Left cardiac atrium (tissue), 4 donors: ENCODE data around the gene ZNF385D. TPM values are rescaled to one million over a fixed set of nuclear protein-coding genes. Genes with fewer than 3 reads are reported as not detected.
A peak's percentile ranks its signal among the peaks of the same experiment; 100 is the strongest.

Experiments
- ATAC-seq, 2 donors: fragments of 200-7000 bp; cut with Tn5 transposase; one replicate each; pipeline ENCODE4 v1.9.1; 2020; ENCODE audit warnings: mild to moderate bottlenecking in 2 of 2, moderate library complexity in 2 of 2
- DNase-seq: peaks from one replicate; pipeline ENCODE4 v3.0.0-alpha.2; 2020
- intact Hi-C, 2 donors: fragments of 100-400 bp; cut with DNase I; formaldehyde crosslinking; loops; one replicate each; pipeline versions ENCODE4 v1.14.1 to v1.15.1; 2022 to 2023
- total RNA-seq, 2 donors: library from RNA; stranded (reverse); fragmentation: NEBNext Ultra II Directional; extraction: Animal tissue kit (Norgen Biotek cat#: 25700); gene quantifications; one replicate each; pipeline ENCODE4 v1.2.1, GENCODE V29; 2021
- donor health status: DM: no; HTN: yes; CAD: no.
- donor health status: DM: no; HTN: yes; CAD: no; lungs with severe emphysema.
- donor health status: DM: yes; HTN: yes; CAD: no.
- donor health status: Dilated cardiomyopathy.

The ZNF385D gene
- total RNA-seq, 2 donors from 2014 or later = 7.4 to 7.6 TPM

GRCh38 chr3:21704796-21705195, 46.2 kb downstream of the ZNF385D start:
- DNase-seq (no peak), ATAC-seq (no peak)
- intact Hi-C loops = no loop called here

DNA sequence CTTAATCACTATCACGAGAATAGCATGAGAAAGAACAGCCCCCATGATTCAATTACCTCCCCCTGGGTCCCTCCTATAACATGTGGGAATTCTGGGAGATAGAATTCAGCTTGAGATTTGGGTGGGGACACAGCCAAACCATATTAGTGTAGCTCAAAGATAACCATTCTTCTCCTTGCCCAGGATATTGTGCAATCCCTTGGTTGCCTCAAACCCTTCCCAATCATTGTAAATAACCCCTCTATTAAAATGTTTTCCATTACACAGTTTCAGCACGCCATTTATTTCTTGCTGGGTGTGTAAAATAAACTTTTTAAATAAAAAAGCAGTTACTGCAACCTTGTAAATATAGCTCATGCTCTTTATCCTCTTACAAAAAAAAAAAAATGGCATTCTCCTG, 47.7 kb downstream of the ZNF385D start:
- no peak for ATAC-seq
- DNase-seq = no peak
- intact Hi-C loops = no loop called here

GRCh38 chr3:21697707-21698106, 53.3 kb downstream of the ZNF385D start:
- DNase-seq (no peak), ATAC-seq (no peak)
- intact Hi-C loops = no loop called here

DNA sequence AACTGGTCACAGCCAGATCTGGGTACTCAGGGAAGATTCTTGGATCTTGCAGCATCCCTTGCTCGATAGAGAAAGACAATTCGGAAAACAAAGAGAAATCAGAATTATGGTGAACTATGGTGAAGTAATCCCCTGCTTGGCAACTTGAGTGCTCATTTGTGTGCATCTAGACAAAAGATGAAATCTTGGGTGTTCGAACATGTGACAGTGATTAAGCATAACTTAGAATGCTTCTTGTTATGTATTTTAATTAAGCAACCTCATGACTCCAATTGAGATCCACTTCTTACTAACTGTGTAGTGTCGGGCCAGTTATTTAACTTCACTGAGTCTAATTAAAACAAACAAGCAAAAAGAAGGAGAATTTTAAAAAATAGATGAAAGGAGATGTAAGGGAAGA, 56.5 kb downstream of the ZNF385D start:
- no peak for ATAC-seq
- DNase-seq = no peak
- intact Hi-C loops = no loop called here

- ATAC-seq = no peak
- intact Hi-C loops = no loop called here
- DNase-seq = no peak
Observed at GRCh38 chr3:21691036-21691435, 60.0 kb downstream of the ZNF385D start.

- intact Hi-C loops = no loop called here
- DNase-seq = no peak
- ATAC-seq = no peak
Observed at GRCh38 chr3:21682206-21682605, 68.8 kb downstream of the ZNF385D start.

GRCh38 chr3:21673393-21673792, 77.6 kb downstream of the ZNF385D start:
- ATAC-seq (peak in 1 of 2 donors; percentile 30), DNase-seq (no peak)
- intact Hi-C loops = no loop called here

GRCh38 chr3:21672303-21672702, 78.7 kb downstream of the ZNF385D start:
- intact Hi-C loops = no loop called here
- peak in 1 of 2 donors; percentile 77 for ATAC-seq
- DNase-seq = no peak

- intact Hi-C loops = no loop called here
- DNase-seq (no peak), ATAC-seq (no peak)
Observed at GRCh38 chr3:21670386-21670785, 80.6 kb downstream of the ZNF385D start.

DNA sequence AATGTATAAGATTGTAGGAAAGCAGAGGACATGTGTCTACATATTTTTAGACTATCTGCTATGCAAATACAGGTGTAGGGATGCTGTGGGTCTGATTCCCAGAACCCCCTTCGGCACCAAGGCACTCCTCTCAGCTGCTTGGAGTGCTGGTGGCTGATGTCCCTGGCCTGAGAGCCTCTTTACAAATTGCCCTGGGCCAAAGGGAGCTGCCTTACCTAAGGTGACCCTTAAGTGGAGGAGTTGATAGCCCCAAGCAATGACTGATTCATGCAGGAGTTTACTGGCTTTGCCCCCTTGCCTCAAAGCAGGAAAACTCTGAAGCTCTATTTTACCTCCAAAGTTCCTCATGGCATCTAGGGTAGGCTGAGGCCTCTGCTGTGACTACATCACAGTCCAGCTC, 83.0 kb downstream of the ZNF385D start:
- no peak for DNase-seq
- no peak for ATAC-seq
- intact Hi-C loops = no loop called here

GRCh38 chr3:21665444-21666100, 85.4 kb downstream of the ZNF385D start:
- intact Hi-C loops = no loop called here
- ATAC-seq = no peak
- DNase-seq = no peak

DNA sequence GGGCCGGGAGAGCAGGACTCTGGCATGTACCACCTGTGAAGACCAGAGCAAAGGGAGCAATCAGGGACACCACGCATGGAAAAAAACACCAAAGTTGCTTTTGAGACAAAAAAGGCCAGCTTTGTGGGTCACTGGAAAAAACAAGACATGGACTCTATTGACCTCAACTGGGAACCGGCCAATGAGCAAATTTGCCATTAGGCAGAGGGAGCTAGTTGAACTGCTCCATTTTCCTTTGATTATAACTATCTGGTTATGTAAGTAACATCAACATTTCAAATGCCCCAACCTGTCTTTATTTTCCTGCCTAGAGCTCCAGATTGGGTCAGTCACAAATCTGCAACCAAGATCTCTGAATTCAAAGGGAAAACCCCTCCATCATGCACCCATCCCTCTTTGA, 86.0 kb downstream of the ZNF385D start:
- no peak for DNase-seq
- intact Hi-C loops = no loop called here
- ATAC-seq = no peak

- intact Hi-C loops = no loop called here
- ATAC-seq = no peak
- no peak for DNase-seq
Observed at GRCh38 chr3:21662403-21662802, 88.6 kb downstream of the ZNF385D start.

GRCh38 chr3:21654662-21655061, 96.3 kb downstream of the ZNF385D start:
- intact Hi-C loops = no loop called here
- DNase-seq (no peak), ATAC-seq (peak in 1 of 2 donors; percentile 30)

GRCh38 chr3:21654241-21654640, 96.8 kb downstream of the ZNF385D start:
- intact Hi-C loops = no loop called here
- DNase-seq (no peak), ATAC-seq (no peak)

DNA sequence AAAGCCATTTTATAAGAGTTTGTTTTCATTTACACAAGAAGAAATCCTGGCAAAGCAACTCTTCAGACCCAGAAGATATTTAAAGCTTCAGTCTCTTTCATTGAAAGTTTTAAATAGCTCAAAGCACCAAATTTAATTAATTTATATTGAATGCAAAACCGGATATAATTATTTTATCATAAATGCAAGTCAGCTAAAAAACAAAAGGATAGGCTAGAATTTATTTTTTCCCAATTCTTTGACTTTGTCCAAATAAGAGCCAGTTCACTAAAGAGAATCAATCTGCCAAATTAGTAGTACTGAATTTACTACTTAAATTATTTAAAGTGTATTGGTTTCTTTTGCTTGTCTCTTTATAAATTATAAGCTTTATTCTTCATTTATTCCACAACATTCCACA, 101.5 kb downstream of the ZNF385D start:
- ATAC-seq (no peak), DNase-seq (no peak)
- intact Hi-C loops = loop anchor here in 1 of 2 donors (10.0 kb wide), 1 partner anchor 85 kb away; no protein-coding TSS in a partner anchor

GRCh38 chr3:21647961-21648360, 103.0 kb downstream of the ZNF385D start:
- DNase-seq (no peak), ATAC-seq (no peak)
- intact Hi-C loops = loop anchor here in 1 of 2 donors (10.0 kb wide), 1 partner anchor 87 kb away; no protein-coding TSS in a partner anchor

GRCh38 chr3:21645121-21645897, 105.7 kb downstream of the ZNF385D start:
- ATAC-seq (peak; percentile 90 to 92), DNase-seq (peak; percentile 60)
- intact Hi-C loops = loop anchor here in 1 of 2 donors (10.0 kb wide), 1 partner anchor 89 kb away; no protein-coding TSS in a partner anchor

- intact Hi-C loops = loop anchor here in 1 of 2 donors (10.0 kb wide), 1 partner anchor 91 kb away; no protein-coding TSS in a partner anchor
- peak in 1 of 2 donors; percentile 15 for ATAC-seq
- no peak for DNase-seq
Observed at GRCh38 chr3:21644268-21644667, 106.7 kb downstream of the ZNF385D start.

- no peak for DNase-seq
- no peak for ATAC-seq
- intact Hi-C loops = loop anchor here in 1 of 2 donors (10.0 kb wide), 1 partner anchor 91 kb away; no protein-coding TSS in a partner anchor
Observed at GRCh38 chr3:21643752-21644151, 107.3 kb downstream of the ZNF385D start.
